ENCODE measurements around the gene POLR1G.

POLR1G gene

GRCh38 chr19:45446295-45446694 lies 39.9 kb downstream of the POLR1G start:
- DNase-seq (ENCODE audit: low read depth), result no peak

GRCh38 chr19:45446944-45447343 lies 40.5 kb downstream of the POLR1G start:
- DNase-seq (ENCODE audit: low read depth), result no peak

GRCh38 chr19:45448425-45448756 lies 41.9 kb downstream of the POLR1G start:
- no peak for DNase-seq (ENCODE audit: low read depth)

GRCh38 chr19:45448887-45449299 lies 42.4 kb downstream of the POLR1G start:
- DNase-seq (ENCODE audit: low read depth), result no peak

GRCh38 chr19:45450012-45450333 lies 43.5 kb downstream of the POLR1G start:
- DNase-seq (ENCODE audit: low read depth), result no peak

GRCh38 chr19:45451131-45451849 lies 44.8 kb downstream of the POLR1G start:
- DNase-seq (ENCODE audit: low read depth), result no peak

GRCh38 chr19:45451850-45452387 lies 45.5 kb downstream of the POLR1G start:
- DNase-seq (ENCODE audit: low read depth), result no peak

GRCh38 chr19:45455707-45456499 lies 49.5 kb downstream of the POLR1G start:
- no peak for DNase-seq (ENCODE audit: low read depth)

GRCh38 chr19:45456500-45456815 lies 50.0 kb downstream of the POLR1G start:
- no peak for DNase-seq (ENCODE audit: low read depth)

GRCh38 chr19:45457776-45458175 lies 51.3 kb downstream of the POLR1G start:
- DNase-seq (ENCODE audit: low read depth), result no peak

Data from activated T-helper 1 cell treated with Interleukin-2 at 50 U/mL for 16 hours (primary cell).